Stimulated activated effector memory CD8-positive, alpha-beta T cell treated with anti-CD3 and anti-CD28 coated beads, Interleukin-12 subunit alpha, Interleukin-12 subunit beta, amount 100 ng/mL, for 72 hours (primary cell): Measurements from ENCODE around the gene DNAAF1.

ENCODE experiments used
- ATAC-seq: fragments of 150-1000 bp; cut with Tn5 transposase; 2 replicates; pipeline ENCODE4 v1.10.0; 2021
- DNase-seq, 2 donors: peaks; one replicate each; pipeline ENCODE4 v3.0.0; 2021 to 2022; ENCODE audit warnings: low spot score in 2 of 2
- H3K27ac Mint-ChIP-seq: one replicate; pipeline ENCODE4 v1.8.0; 2022; ENCODE audit warnings: mild to moderate bottlenecking, mixed read lengths
- H3K36me3 Mint-ChIP-seq: one replicate; pipeline ENCODE4 v1.8.0; 2022; ENCODE audit warnings: mild to moderate bottlenecking, mixed read lengths
- H3K4me1 Mint-ChIP-seq: one replicate; pipeline ENCODE4 v1.8.0; 2022; ENCODE audit warnings: mixed read lengths
- H3K4me3 Mint-ChIP-seq: one replicate; pipeline ENCODE4 v1.8.0; 2022; ENCODE audit warnings: mild to moderate bottlenecking, mixed read lengths
- H3K9me3 Mint-ChIP-seq: one replicate; pipeline ENCODE4 v1.8.0; 2022; ENCODE audit warnings: mixed read lengths

DNAAF1 gene

DNA sequence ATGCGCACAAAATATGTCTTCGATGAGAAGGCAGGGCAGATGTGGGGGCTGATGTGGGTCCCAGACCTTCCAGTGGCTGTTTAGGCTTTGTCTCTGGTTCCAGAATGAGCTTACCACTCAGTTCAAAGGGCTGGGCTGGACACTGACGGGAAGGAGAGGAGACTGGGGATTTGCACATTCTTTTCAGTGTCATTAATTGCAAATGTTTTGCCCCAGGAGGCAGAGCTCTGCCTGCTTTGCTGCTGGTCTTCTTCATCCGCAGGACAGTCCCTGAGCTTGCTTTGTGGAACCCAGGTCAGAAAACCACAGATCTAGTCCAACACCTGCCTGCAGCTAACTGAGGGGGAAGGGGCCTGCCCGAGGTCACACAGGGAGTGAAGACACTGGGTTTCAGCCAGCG lies 73.8 kb downstream of the DNAAF1 start:
- ATAC-seq, result no peak
- H3K36me3 Mint-ChIP-seq, result no peaks in the 10 kb centered on the region
- DNase-seq, result no peak
- no peaks in the 10 kb centered on the region for H3K4me1 Mint-ChIP-seq
- no peak overlapping the region for H3K27ac Mint-ChIP-seq
- no peaks in the 10 kb centered on the region for H3K9me3 Mint-ChIP-seq
- no peak overlapping the region for H3K4me3 Mint-ChIP-seq

DNA sequence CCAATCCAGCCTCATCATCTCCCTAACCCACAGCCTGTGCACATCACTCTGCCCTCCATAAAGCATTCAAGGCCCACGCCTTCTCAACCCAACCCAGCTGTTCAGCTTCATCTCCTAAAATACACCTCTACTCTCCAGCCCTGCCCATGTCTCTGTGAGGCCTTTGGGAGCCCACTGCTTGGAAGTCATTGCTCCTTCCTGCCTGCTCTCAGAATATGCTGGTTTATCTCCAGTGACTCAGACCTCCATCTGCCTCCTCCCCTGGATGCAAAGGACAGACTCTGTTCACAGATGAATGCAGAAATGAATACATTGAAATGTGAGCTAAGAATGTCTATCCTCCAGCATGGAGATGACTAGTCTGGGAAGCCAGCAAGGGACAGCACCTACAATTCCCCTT lies 75.7 kb downstream of the DNAAF1 start:
- Mint-ChIP-seq H3K9me3 (no peaks in the 10 kb centered on the region), H3K27ac (no peak overlapping the region), H3K4me1 (no peaks in the 10 kb centered on the region), H3K4me3 (no peak overlapping the region), H3K36me3 (no peaks in the 10 kb centered on the region)
- no peak for DNase-seq
- ATAC-seq, result no peak

DNA sequence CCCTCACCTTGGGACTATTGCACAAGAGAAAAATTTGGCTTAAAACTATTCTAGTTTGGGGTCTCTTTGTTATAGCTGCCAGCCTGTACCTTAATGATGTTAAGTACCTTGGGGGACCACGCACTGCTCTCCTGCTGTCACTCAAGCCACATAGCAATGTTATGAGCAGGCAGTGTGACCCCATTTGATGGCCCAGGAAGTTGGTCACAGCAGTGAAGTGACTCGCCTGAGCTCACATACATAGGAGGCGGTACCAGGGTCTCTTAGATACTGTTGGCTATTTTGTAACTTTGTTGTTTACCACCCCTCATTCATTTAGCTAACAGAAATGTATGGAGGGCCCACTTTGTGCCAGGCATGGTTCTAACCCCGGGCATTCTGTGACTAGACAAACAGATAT lies 78.3 kb downstream of the DNAAF1 start:
- DNase-seq (no peak), ATAC-seq (no peak)
- Mint-ChIP-seq H3K36me3 (no peaks in the 10 kb centered on the region), H3K9me3 (no peaks in the 10 kb centered on the region), H3K27ac (no peak overlapping the region), H3K4me3 (no peak overlapping the region), H3K4me1 (no peaks in the 10 kb centered on the region)

DNA sequence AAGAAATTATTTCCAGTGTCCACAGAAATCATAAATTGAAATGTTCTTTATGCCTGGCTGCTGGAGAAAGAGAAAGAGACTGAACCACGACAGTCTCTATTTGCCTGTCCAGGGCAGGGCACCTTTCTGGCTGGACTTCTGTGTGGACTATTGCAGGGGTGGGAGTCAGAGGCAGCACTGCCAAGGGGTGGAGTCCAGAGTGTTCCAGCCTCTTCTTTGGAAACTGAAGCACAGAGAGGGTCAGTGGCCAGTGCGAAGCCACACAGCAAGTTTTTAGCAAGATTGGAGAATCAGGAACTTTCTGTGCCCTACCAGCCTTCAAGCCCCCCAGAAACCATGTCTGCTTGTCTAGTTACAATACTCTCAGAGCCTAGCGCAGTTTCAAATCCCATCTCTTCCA lies 79.4 kb downstream of the DNAAF1 start:
- Mint-ChIP-seq H3K9me3 (no peaks in the 10 kb centered on the region), H3K4me3 (no peak overlapping the region), H3K36me3 (no peaks in the 10 kb centered on the region), H3K27ac (no peak overlapping the region), H3K4me1 (no peaks in the 10 kb centered on the region)
- ATAC-seq (no peak), DNase-seq (no peak)

DNA sequence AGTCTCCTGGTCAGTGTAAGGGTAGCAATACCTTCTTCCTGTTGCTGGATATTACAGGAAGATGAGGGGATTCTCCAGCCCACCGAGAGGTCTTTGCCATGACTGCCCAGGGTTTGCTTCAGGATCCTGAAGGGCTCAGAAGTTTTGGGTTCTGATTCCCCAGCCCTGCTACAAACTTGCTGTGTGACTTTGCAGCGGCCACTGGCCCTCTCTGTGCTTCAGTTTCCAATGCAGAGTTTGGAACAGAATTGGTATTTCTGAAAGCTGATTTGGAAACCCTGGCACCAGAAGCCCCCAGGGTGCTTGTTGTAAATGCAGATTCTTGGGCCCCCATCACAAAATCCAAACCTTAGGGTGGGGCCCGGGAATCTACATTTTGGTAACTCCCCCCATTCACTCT lies 80.0 kb downstream of the DNAAF1 start:
- H3K4me1 Mint-ChIP-seq, result no peaks in the 10 kb centered on the region

DNA sequence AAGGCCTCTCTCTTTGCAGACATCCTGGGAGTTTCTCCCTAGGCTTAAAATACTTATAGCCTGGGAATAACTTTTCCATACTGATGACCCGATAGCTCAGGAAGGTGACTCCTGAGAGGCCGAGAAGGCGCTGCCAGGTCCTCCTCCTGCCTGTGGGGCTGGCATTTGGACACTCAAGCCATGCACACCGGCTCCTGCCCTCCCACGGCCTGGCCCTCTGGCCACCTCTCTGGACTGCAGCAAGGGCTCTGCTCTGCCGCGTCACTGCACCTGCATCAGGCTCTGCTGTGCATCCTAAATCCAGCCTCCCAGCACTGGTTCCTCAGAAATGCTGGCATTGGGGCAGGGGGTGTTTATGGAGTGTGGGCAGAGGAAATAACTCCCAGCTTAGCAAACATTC lies 80.5 kb downstream of the DNAAF1 start:
- ATAC-seq (no peak), DNase-seq (no peak)

More for the DNA sequence above, 80.0 kb downstream of the DNAAF1 start:
- ATAC-seq (no peak), DNase-seq (no peak)
- Mint-ChIP-seq H3K9me3 (no peaks in the 10 kb centered on the region), H3K4me3 (no peak overlapping the region), H3K36me3 (no peaks in the 10 kb centered on the region), H3K27ac (no peak overlapping the region)

DNA sequence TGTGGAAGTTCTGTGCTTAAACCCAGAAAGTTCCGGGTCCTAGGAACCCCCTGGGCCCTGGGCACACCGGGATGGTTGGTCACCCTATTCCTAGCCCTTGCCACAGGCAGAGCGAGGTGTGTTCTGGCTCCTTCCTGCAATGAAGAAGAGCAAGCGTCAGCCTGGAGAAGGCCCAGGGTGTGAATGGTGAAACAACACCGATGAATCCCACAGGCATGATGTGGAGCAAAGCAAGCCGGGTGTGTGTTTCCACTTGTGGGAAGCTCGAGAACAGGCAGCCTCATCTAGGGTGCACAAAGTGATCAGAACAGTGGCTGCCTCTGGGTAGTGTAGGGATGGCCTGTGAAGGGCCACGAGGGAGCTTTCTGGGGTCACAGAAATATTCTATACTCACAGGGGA lies 80.9 kb downstream of the DNAAF1 start:
- no peaks in the 10 kb centered on the region for H3K36me3 Mint-ChIP-seq
- H3K27ac Mint-ChIP-seq, result no peak overlapping the region
- no peak for DNase-seq
- no peak overlapping the region for H3K4me3 Mint-ChIP-seq
- no peaks in the 10 kb centered on the region for H3K4me1 Mint-ChIP-seq
- H3K9me3 Mint-ChIP-seq, result no peaks in the 10 kb centered on the region
- ATAC-seq, result no peak

More for the DNA sequence above, 80.5 kb downstream of the DNAAF1 start:
- no peaks in the 10 kb centered on the region for H3K36me3 Mint-ChIP-seq
- no peaks in the 10 kb centered on the region for H3K4me1 Mint-ChIP-seq
- H3K9me3 Mint-ChIP-seq, result no peaks in the 10 kb centered on the region
- no peak overlapping the region for H3K4me3 Mint-ChIP-seq
- H3K27ac Mint-ChIP-seq, result no peak overlapping the region
